HG03175 (cell line): ENCODE data around the gene LRMDA.
A peak's percentile ranks its signal among the peaks of the same experiment; 100 is the strongest.

Source experiments
- ATAC-seq: cut with Tn5 transposase; IDR thresholded peaks from one replicate; pipeline ENCODE4 v1.9.1; 2021; ENCODE audit warnings: mild to moderate bottlenecking, moderate library complexity; ENCODE audit not compliant: unreplicated experiment

Gene LRMDA

GRCh38 chr10:75932921-75933320 is 501.5 kb downstream of the LRMDA start:
- peak; percentile 57 for ATAC-seq

GRCh38 chr10:75935240-75935639 is 503.8 kb downstream of the LRMDA start:
- ATAC-seq, result no peak

GRCh38 chr10:75935650-75936400 is 504.4 kb downstream of the LRMDA start:
- ATAC-seq, result no peak

GRCh38 chr10:75936841-75937240 is 505.4 kb downstream of the LRMDA start:
- no peak for ATAC-seq

GRCh38 chr10:75937823-75938222 is 506.4 kb downstream of the LRMDA start:
- no peak for ATAC-seq

- no peak for ATAC-seq
Measured at GRCh38 chr10:75938380-75939122, 507.1 kb downstream of the LRMDA start.

GRCh38 chr10:75939541-75939940 is 508.1 kb downstream of the LRMDA start:
- no peak for ATAC-seq

GRCh38 chr10:75940742-75941141 is 509.3 kb downstream of the LRMDA start:
- no peak for ATAC-seq

- no peak for ATAC-seq
Measured at GRCh38 chr10:75941223-75941801, 509.9 kb downstream of the LRMDA start.

- no peak for ATAC-seq
Measured at GRCh38 chr10:75944061-75944460, 512.6 kb downstream of the LRMDA start.

- no peak for ATAC-seq
Measured at GRCh38 chr10:75948583-75948982, 517.2 kb downstream of the LRMDA start.

GRCh38 chr10:75950307-75950706 is 518.9 kb downstream of the LRMDA start:
- no peak for ATAC-seq

- no peak for ATAC-seq
Measured at GRCh38 chr10:75950997-75951589, 519.7 kb downstream of the LRMDA start.

GRCh38 chr10:75951627-75952026 is 520.2 kb downstream of the LRMDA start:
- no peak for ATAC-seq

- no peak for ATAC-seq
Measured at GRCh38 chr10:75952093-75952492, 520.7 kb downstream of the LRMDA start.

- ATAC-seq, result no peak
Measured at GRCh38 chr10:75954486-75954885, 523.1 kb downstream of the LRMDA start.

- no peak for ATAC-seq
Measured at GRCh38 chr10:75955973-75956502, 524.6 kb downstream of the LRMDA start.

- no peak for ATAC-seq
Measured at GRCh38 chr10:75956624-75957023, 525.2 kb downstream of the LRMDA start.

- ATAC-seq, result no peak
Measured at GRCh38 chr10:75957314-75958120, 526.1 kb downstream of the LRMDA start.

- no peak for ATAC-seq
Measured at GRCh38 chr10:75959209-75959608, 527.8 kb downstream of the LRMDA start.
